ENCODE results near the gene FBXL22.

FBXL22 gene
- long read RNA-seq, donor 1, partial matches to known transcripts, result 0 of 1 reads
- long read RNA-seq, donor 1, other reads (novel, unspliced or antisense), result 0 of 1 reads
- long read RNA-seq, donor 2, result 0 reads
- long read RNA-seq, donor 3, result 0 reads
- long read RNA-seq, donor 4, result 0 reads
- long read RNA-seq, donor 5, result 0 reads
- long read RNA-seq, donor 6, partial matches to known transcripts, result 0 of 1 reads
- long read RNA-seq, donor 6, other reads (novel, unspliced or antisense), result 0 of 1 reads
- long read RNA-seq, donor 7, result 0 reads
- long read RNA-seq, donor 8, result 0 reads

- peak; percentile 43 for DNase-seq
These were observed at the start of gene FBXL22 for GRCh38 chr15:63597038-63597790. FBXL22 (plus strand) TSS chr15:63597387; CDS start chr15:63597393, 6 bp downstream.

- no peak for DNase-seq
These were observed 45.8 kb upstream of the FBXL22 start for GRCh38 chr15:63551400-63551799.

GRCh38 chr15:63553388-63553791, 43.8 kb upstream of the FBXL22 start:
- DNase-seq, result no peak

- DNase-seq, result no peak
These were observed 42.8 kb upstream of the FBXL22 start for GRCh38 chr15:63554337-63554927.

GRCh38 chr15:63555507-63555906, 41.7 kb upstream of the FBXL22 start:
- no peak for DNase-seq

- DNase-seq, result no peak
These were observed 40.9 kb upstream of the FBXL22 start for GRCh38 chr15:63556246-63556645.

- no peak for DNase-seq
These were observed 40.5 kb upstream of the FBXL22 start for GRCh38 chr15:63556736-63557135.

GRCh38 chr15:63559753-63560152, 37.4 kb upstream of the FBXL22 start:
- DNase-seq, result no peak

- no peak for DNase-seq
These were observed 36.3 kb upstream of the FBXL22 start for GRCh38 chr15:63560741-63561448.

GRCh38 chr15:63564093-63564492, 33.1 kb upstream of the FBXL22 start:
- no peak for DNase-seq

GRCh38 chr15:63565536-63566186, 31.5 kb upstream of the FBXL22 start:
- no peak for DNase-seq

GRCh38 chr15:63572749-63573464, 24.3 kb upstream of the FBXL22 start:
- DNase-seq, result no peak

- no peak for DNase-seq
These were observed 23.7 kb upstream of the FBXL22 start for GRCh38 chr15:63573533-63573932.

- no peak for DNase-seq
These were observed 21.9 kb upstream of the FBXL22 start for GRCh38 chr15:63575312-63575711.

GRCh38 chr15:63576441-63576840, 20.7 kb upstream of the FBXL22 start:
- no peak for DNase-seq

GRCh38 chr15:63582179-63582578, 15.0 kb upstream of the FBXL22 start:
- no peak for DNase-seq

GRCh38 chr15:63582718-63583426, 14.3 kb upstream of the FBXL22 start:
- no peak for DNase-seq

GRCh38 chr15:63586790-63587189, 10.4 kb upstream of the FBXL22 start:
- DNase-seq, result no peak

GRCh38 chr15:63587527-63587926, 9.7 kb upstream of the FBXL22 start:
- DNase-seq, result no peak

- DNase-seq, result no peak
These were observed 8.4 kb upstream of the FBXL22 start for GRCh38 chr15:63588826-63589225.
